HG02798 (cell line): ENCODE data around the gene ARID4B.
"Not testable (repeated sequence)": the region's sequence is repeated elsewhere in the genome, so short reads cannot be mapped to it uniquely, and the experiment has no call there.

ENCODE experiments used
- ATAC-seq: cut with Tn5 transposase; IDR thresholded peaks from one replicate; pipeline ENCODE4 v1.9.1; 2021; ENCODE audit warnings: mild to moderate bottlenecking; ENCODE audit not compliant: unreplicated experiment, poor library complexity

Gene ARID4B, protein sequence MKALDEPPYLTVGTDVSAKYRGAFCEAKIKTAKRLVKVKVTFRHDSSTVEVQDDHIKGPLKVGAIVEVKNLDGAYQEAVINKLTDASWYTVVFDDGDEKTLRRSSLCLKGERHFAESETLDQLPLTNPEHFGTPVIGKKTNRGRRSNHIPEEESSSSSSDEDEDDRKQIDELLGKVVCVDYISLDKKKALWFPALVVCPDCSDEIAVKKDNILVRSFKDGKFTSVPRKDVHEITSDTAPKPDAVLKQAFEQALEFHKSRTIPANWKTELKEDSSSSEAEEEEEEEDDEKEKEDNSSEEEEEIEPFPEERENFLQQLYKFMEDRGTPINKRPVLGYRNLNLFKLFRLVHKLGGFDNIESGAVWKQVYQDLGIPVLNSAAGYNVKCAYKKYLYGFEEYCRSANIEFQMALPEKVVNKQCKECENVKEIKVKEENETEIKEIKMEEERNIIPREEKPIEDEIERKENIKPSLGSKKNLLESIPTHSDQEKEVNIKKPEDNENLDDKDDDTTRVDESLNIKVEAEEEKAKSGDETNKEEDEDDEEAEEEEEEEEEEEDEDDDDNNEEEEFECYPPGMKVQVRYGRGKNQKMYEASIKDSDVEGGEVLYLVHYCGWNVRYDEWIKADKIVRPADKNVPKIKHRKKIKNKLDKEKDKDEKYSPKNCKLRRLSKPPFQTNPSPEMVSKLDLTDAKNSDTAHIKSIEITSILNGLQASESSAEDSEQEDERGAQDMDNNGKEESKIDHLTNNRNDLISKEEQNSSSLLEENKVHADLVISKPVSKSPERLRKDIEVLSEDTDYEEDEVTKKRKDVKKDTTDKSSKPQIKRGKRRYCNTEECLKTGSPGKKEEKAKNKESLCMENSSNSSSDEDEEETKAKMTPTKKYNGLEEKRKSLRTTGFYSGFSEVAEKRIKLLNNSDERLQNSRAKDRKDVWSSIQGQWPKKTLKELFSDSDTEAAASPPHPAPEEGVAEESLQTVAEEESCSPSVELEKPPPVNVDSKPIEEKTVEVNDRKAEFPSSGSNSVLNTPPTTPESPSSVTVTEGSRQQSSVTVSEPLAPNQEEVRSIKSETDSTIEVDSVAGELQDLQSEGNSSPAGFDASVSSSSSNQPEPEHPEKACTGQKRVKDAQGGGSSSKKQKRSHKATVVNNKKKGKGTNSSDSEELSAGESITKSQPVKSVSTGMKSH (N-terminal part only)

GRCh38 chr1:235327559-235328270 is at the start of gene ARID4B:
TSS of gene ARID4B (minus strand) at chr1:235328179. CDS start at chr1:235326919, 1,260 bp downstream.
- ATAC-seq = peak; percentile 18

DNA sequence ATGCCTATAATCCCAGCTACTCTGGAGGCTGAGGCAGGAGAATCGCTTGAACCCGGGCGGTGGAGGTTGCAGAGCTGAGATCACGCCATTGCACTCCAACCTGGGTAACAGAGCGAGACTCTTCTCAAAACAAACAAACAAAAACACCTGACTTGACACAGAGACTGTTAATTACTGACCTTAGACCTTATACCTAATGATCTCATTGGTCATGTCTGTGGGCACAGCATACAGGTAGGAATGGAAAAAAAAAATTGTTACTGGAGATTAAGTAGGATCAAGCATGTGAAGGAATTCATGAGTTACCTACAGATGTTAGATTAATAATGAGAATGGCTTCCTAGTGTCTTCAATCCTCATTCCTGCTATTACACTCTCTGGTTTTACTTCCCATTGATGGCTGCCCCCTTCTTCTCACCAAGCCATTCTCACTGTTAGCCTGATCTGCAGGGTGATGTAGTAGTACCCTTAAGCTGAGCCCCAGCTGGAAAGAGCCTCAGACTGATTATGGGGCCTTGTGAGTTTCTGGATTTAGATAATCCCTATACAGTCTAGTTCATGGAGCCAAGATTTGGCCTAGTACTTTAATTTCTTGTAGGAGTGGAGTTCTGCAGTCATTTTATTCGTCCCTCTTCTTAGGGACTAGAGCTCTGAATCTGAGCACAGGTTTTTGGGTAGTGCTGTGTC is 48.1 kb upstream of the ARID4B start:
- ATAC-seq = no peak

- ATAC-seq = no peak
These were observed 41.8 kb upstream of the ARID4B start for GRCh38 chr1:235369802-235370201.

- ATAC-seq = no peak
These were observed 40.4 kb upstream of the ARID4B start for GRCh38 chr1:235368428-235368827.

DNA sequence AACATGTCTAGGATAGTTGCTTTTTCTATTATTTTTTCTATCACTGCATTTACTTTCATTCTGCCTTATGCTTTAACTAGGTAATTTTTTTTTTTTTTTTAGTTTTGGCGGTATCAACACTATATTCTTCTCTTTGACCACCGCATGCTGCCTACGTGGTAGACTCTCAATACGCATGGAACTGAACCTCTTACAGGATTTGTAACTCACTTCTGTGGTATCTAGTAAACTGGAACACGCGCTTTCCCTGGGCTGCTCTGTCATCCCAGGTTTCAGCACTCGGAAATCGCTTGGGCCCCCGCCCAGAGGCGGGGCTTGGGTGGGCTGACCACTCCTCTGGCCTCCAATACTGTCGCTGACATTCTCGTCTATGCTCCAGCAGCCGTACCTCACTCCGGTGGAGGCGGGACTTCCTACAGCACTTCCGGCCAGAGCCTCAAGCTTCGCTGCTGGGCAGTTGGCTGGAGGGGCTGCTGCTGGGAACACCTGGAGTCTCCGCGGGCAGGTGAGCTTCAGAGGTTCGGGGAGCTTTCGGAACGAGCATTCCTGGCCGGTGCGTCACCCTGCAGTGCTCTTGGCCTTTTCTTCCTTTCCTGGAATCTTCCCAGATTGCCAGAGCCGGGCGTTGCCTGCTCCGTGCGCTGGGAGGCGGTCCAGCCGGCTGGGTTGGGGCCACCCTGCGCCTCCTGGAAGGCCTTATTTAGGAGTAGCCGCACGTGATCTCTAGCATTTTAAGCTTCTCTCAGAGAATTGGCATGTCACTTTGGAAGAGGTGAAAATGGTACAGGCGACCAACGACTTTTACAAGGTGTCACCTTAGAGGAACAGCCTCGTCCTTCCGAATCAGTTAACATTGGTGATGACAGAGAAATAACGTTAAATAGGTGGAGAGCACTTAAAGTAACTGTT is 39.3 kb upstream of the ARID4B start, which contains the start of gene TBCE:
TBCE (plus strand) TSS at position 428 of the 909 bp plus-strand sequence. CDS start 12,623 bp downstream, outside the sequence.
- ATAC-seq = peak; percentile 100

GRCh38 chr1:235366286-235366685 is 38.3 kb upstream of the ARID4B start:
- ATAC-seq = no peak

DNA sequence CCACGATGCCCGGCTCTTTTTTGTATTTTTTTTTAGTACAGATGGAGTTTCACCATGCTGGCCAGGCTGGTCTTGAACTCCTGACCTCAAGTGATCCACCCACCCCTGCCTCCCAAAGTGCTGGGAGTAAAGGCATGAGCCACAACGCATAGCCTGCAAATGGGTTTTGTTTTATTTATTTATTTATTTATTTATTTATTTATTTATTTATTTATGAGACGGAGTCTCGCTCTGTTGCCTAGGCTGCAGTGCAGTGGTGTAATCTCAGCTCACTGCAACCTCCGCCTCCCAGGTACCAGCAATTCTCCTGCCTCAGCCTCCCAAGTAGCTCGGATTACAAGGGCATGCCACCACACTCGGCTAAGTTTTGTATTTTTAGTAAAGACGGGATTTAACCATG is 36.2 kb upstream of the ARID4B start:
- not testable (repeated sequence) for ATAC-seq

DNA sequence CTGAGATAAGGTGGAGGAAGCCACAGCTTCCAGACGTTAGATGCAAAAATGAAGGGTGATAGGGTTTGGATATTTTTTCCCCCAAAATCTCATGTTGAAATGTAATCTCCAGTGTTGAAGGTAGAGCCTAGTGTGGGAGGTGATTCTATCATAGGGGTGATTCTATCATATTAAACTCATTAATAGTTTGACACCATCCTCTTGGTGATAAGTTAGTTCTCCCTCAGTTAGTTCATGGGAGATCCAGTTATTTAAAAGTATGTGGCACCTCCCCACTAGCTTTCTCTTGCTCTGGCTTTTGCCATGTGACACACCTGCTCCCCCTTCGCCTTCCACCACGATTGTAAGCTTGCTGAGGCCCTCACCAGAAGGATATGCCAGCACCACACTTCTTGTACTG is 30.9 kb upstream of the ARID4B start:
- ATAC-seq = no peak

DNA sequence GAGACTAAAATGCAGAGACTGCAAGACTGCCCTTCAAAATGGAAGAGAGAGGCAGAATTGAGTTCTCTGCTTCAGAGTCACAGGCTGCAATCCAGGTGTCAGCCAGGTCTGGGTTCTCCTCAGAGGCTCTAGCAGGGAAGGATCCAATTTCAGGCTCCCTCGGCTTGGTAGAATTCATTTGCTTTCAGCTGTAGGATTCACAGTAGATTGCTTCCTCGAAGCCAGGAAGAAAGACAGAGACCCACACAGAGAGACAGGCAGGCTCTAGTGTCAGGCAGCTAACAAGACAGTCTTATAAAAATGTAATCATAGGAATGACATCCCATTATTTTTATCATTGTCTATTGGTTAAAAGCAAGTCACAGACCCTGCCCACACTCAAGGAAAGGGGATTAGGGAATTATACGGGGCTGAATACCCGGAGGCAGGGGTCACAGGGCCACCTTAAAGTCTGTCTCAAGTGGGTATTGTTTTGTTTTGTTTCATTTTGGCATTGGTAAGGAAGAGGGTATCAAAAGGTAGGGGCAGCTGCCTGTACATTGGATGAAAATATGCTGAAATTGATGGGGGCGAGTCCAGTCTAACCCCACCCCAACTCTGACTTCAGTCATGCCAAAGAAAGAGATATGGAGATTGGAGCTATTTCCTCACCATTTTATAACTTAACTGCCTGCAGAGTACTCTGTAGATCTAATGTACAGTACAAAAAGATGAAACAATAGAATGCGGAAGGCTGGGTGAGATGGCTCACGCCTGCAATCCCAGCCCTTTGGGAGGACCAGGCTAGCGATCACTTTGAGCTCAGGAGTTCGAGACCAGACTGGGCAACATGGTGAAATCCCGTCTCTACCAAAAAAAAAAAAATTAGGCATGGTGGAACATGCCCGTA is 29.8 kb upstream of the ARID4B start:
- ATAC-seq = no peak

DNA sequence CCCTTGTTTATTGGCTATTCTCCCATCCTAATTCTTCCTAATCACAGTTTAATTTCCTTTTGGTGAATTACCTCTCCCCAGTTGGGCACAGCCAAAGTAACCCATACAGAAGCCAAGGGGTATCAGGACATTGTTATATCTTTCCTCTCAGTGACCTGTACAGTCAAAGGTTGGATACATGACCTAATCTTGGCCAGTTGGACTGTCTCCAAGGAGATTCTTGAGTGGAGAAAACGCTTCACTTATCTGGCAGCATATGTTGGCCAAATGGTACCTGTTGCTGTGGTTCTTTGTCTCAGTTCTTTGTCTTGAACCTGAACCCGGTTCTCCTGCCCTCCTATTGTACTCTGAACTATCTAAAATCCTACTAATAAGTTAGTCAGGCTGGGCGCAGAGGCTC is 23.9 kb upstream of the ARID4B start:
- no peak for ATAC-seq

DNA sequence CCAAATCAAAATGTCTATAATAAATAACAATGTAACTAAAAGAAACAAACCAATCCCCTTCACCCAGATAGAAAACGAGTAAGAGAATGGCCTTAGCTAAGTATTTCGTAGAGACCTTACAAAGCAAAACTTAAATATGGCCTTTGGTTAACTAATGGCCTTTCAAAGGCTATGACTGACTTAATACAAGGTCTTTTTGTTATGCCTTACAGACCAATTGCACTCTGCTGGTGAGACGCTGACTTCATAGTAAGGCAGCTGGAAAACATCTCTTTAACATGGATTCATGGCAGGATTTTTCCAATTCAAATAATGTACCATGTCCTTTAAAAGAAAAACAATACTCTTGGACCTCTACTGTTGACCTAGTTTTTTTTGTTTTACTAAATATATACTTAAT is 23.5 kb upstream of the ARID4B start:
- ATAC-seq = no peak

DNA sequence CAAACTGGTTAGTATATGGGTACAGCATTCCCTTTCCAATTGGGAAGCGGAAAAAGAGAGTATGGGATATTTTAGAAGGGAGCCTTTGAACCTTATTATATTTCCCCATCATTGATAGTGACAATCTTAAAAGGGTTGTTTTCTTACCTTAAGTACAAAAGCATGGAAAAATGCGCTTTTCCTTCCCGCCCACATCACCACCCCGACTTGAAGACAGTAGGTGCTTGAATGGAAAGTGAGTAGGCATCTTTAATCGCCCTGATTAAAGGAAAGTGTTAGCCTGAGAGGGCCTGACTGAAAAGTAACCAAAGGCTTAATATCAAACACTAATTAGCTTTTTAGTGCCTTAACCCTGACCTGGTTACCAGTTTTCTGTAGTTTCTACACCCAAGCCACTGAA is 15.7 kb upstream of the ARID4B start:
- ATAC-seq = no peak

GRCh38 chr1:235342471-235342870 is 14.5 kb upstream of the ARID4B start:
- ATAC-seq = no peak

GRCh38 chr1:235342039-235342438 is 14.1 kb upstream of the ARID4B start:
- no peak for ATAC-seq

- ATAC-seq = no peak
These were observed 13.4 kb upstream of the ARID4B start for GRCh38 chr1:235341334-235341733.

- ATAC-seq = no peak
These were observed 11.8 kb upstream of the ARID4B start for GRCh38 chr1:235339746-235340145.

DNA sequence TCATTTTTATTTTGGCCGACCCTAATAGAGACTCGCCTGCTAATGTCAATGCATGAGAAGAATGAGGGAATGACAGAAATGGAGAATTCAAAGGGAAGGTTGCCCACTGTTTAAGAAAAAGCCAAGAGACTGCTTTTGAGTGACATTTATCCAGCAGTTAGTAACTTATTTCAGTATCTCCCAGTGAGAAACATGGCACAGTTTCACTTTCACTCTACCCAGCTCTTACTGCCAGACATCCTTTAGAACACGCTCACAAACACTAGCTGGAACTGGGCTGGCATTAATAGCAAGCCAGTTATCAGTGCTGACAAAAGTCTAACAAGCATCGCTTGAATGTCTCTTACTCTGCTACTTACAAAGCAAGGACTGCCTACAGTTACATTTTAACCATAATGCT is 8.9 kb upstream of the ARID4B start:
- no peak for ATAC-seq
